H1 (cell line): Measurements from ENCODE around the gene LAS1L. TPM values are rescaled to one million over a fixed set of nuclear protein-coding genes. Genes with fewer than 3 reads are reported as not detected.

ENCODE experiments used
- CTCF ChIA-PET: fragments of 300-600 bp; sonication (Branson Sonifier 250); formaldehyde crosslinking; loops from one replicate; lab custom pipeline; 2021; ENCODE audit not compliant: partially characterized antibody; lab: Charles Lee
- POLR2A ChIA-PET: fragments of 300-600 bp; sonication (Branson Sonifier 250); formaldehyde crosslinking; loops from one replicate; lab custom pipeline; 2021; ENCODE audit warnings: inconsistent platforms; ENCODE audit not compliant: partially characterized antibody; lab: Charles Lee
- DNase-seq, 2 experiments: peaks; one replicate each; pipeline versions ENCODE4 v3.0.0 to v3.0.0-alpha.2; 2010 to 2022; ENCODE audit warnings: low spot score in 2 of 2, low read depth in 1 of 2, mixed read lengths in 1 of 2
- FAIRE-seq: peaks from 2 replicates; lab custom pipeline; 2011; peaks lifted over from hg19 to GRCh38; lab: Jason Lieb, UNC
- H2AFZ ChIP-seq: 2 replicates; pipeline ENCODE4 v1.8.1; 2012; ENCODE audit warnings: low read length, inconsistent platforms
- H2AK5ac ChIP-seq: 2 replicates; pipeline ENCODE4 v1.6.1; 2013; ENCODE audit warnings: low read depth, low read length
- H2BK120ac ChIP-seq: replicated peaks from 2 replicates; pipeline ENCODE3; 2013; ENCODE audit warnings: low read depth, low read length, inconsistent platforms
- H2BK12ac ChIP-seq: 2 replicates; pipeline ENCODE4 v1.6.1; 2013; ENCODE audit warnings: low read depth, low read length
- H2BK15ac ChIP-seq: 2 replicates; pipeline ENCODE4 v1.6.1; 2013; ENCODE audit warnings: low read length
- H2BK20ac ChIP-seq: 2 replicates; pipeline ENCODE4 v1.6.1; 2013; ENCODE audit warnings: low read length
- H2BK5ac ChIP-seq: 2 replicates; pipeline ENCODE4 v1.6.1; 2013; ENCODE audit warnings: low read depth, low read length
- H3K14ac ChIP-seq: 2 replicates; pipeline ENCODE4 v1.6.1; 2013; ENCODE audit warnings: inconsistent platforms; ENCODE audit not compliant: insufficient read length
- H3K18ac ChIP-seq: 2 replicates; pipeline ENCODE4 v1.6.1; 2013; ENCODE audit warnings: low read length; ENCODE audit errors: extremely low read depth
- H3K23ac ChIP-seq: 2 replicates; pipeline ENCODE4 v1.6.1; 2013; ENCODE audit warnings: inconsistent platforms; ENCODE audit not compliant: insufficient read length
- H3K23me2 ChIP-seq: 2 replicates; pipeline ENCODE4 v1.6.1; 2013; ENCODE audit warnings: low read depth, low read length
- H3K27ac ChIP-seq: 2 replicates; pipeline ENCODE4 v1.6.1; 2011; ENCODE audit warnings: low read depth, low read length, inconsistent platforms
- H3K27me3 ChIP-seq, 4 experiments: replicated peaks in 1 of 4; 1 replicate in 1 of 4; 2 replicates in 3 of 4; pipeline versions ENCODE4 v1.6.1 to v1.8.1; 2011 to 2013; ENCODE audit warnings: low read length in 3 of 4, mild to moderate bottlenecking in 3 of 4, inconsistent platforms in 2 of 4, mixed read lengths in 2 of 4, moderate library complexity in 1 of 4; ENCODE audit not compliant: control insufficient read depth in 3 of 4, insufficient read depth in 3 of 4; ENCODE audit errors: extremely low read depth in 1 of 4
- H3K36me3 ChIP-seq, 4 experiments: 2 replicates each; pipeline versions ENCODE4 v1.6.1 to v1.8.1; 2011 to 2013; ENCODE audit warnings: mild to moderate bottlenecking in 4 of 4, low read length in 3 of 4, moderate library complexity in 2 of 4, control low read depth in 1 of 4, inconsistent platforms in 1 of 4; ENCODE audit not compliant: insufficient read depth in 4 of 4, control insufficient read depth in 2 of 4
- H3K4ac ChIP-seq: replicated peaks from 2 replicates; pipeline ENCODE3; 2013; ENCODE audit warnings: low read length, low read depth, mixed read lengths, inconsistent platforms; ENCODE audit not compliant: insufficient read length
- H3K4me1 ChIP-seq, 4 experiments: replicated peaks in 1 of 4; 1 replicate in 1 of 4; 2 replicates in 3 of 4; pipeline versions ENCODE4 v1.6.1 to v1.8.1; 2011 to 2013; ENCODE audit warnings: low read length in 3 of 4, inconsistent platforms in 2 of 4, mixed read lengths in 1 of 4; ENCODE audit not compliant: insufficient read depth in 4 of 4, control insufficient read depth in 3 of 4
- H3K4me2 ChIP-seq, 2 experiments: 2 replicates each; pipeline versions ENCODE4 v1.6.1 to v1.8.1; 2011 to 2013; ENCODE audit warnings: low read depth in 2 of 2, low read length in 2 of 2, control low read depth in 1 of 2, inconsistent platforms in 1 of 2, mild to moderate bottlenecking in 1 of 2; ENCODE audit not compliant: insufficient read depth in 1 of 2
- H3K4me3 ChIP-seq, 4 experiments: fragments of 200-600, 300-600 bp in 1 of 4; sonication (generic), shearing (Covaris generic), sonication (Bioruptor Twin) in 1 of 4; 2 replicates each; pipeline versions ENCODE4 v1.5.1 to v1.8.1; 2011 to 2016; ENCODE audit warnings: low read length in 4 of 4, low read depth in 3 of 4, control low read depth in 2 of 4, inconsistent platforms in 2 of 4, mild to moderate bottlenecking in 2 of 4, mixed read lengths in 1 of 4, moderate library complexity in 1 of 4; ENCODE audit not compliant: insufficient read depth in 2 of 4; ENCODE audit errors: extremely low read depth in 1 of 4
- H3K56ac ChIP-seq: replicated peaks from 2 replicates; pipeline ENCODE3; 2013; ENCODE audit warnings: low read depth, mild to moderate bottlenecking, mixed read lengths, low read length, inconsistent platforms; ENCODE audit not compliant: insufficient read length
- H3K79me1 ChIP-seq: 2 replicates; pipeline ENCODE4 v1.6.1; 2013; ENCODE audit warnings: low read depth, low read length, control low read depth
- H3K79me2 ChIP-seq, 2 experiments: 2 replicates each; pipeline versions ENCODE4 v1.6.1 to v1.8.1; 2012 to 2013; ENCODE audit warnings: low read length in 2 of 2, mild to moderate bottlenecking in 2 of 2, inconsistent platforms in 1 of 2; ENCODE audit not compliant: insufficient read depth in 2 of 2, control insufficient read depth in 1 of 2
- H3K9ac ChIP-seq, 4 experiments: replicated peaks in 1 of 4; 1 replicate in 1 of 4; 2 replicates in 3 of 4; pipeline versions ENCODE4 v1.6.1 to v1.8.1; 2011 to 2013; ENCODE audit warnings: low read depth in 3 of 4, low read length in 3 of 4, control low read depth in 2 of 4, mild to moderate bottlenecking in 2 of 4, moderate library complexity in 2 of 4, inconsistent platforms in 1 of 4; ENCODE audit errors: extremely low read depth in 1 of 4
- H3K9me3 ChIP-seq, 2 experiments: 2 replicates each; pipeline versions ENCODE4 v1.6.1 to v1.8.1; 2012 to 2013; ENCODE audit warnings: mild to moderate bottlenecking in 2 of 2, moderate library complexity in 2 of 2, control low read depth in 1 of 2, inconsistent platforms in 1 of 2, low read depth in 1 of 2, low read length in 1 of 2, mixed read lengths in 1 of 2; ENCODE audit not compliant: insufficient read depth in 2 of 2
- H4K20me1 ChIP-seq, 2 experiments: replicated peaks in 1 of 2; 2 replicates each; pipeline versions ENCODE3 to v1.8.1; 2011 to 2013; ENCODE audit warnings: inconsistent platforms in 2 of 2, low read length in 2 of 2, mild to moderate bottlenecking in 1 of 2; ENCODE audit not compliant: insufficient read depth in 2 of 2, control insufficient read depth in 1 of 2
- H4K5ac ChIP-seq: 2 replicates; pipeline ENCODE4 v1.6.1; 2013; ENCODE audit warnings: low read length, low read depth, mixed read lengths, inconsistent platforms; ENCODE audit not compliant: insufficient read length
- H4K8ac ChIP-seq: 2 replicates; pipeline ENCODE4 v1.8.0; 2013; ENCODE audit warnings: mild to moderate bottlenecking, moderate library complexity, low read length, inconsistent platforms; ENCODE audit not compliant: insufficient read depth; ENCODE audit errors: extremely low read depth
- H4K91ac ChIP-seq: replicated peaks from 2 replicates; pipeline ENCODE3; 2013; ENCODE audit warnings: low read length, mixed read lengths, inconsistent platforms; ENCODE audit not compliant: insufficient read length
- CHD2 ChIP-seq: IDR thresholded peaks from 2 replicates; pipeline ENCODE4 v1.6.1; 2012; ENCODE audit warnings: low read length, improper control_type of control experiment
- EGR1 ChIP-seq: IDR thresholded peaks from 2 replicates; pipeline ENCODE4 v1.6.1; 2011; ENCODE audit warnings: low read depth, low read length, borderline replicate concordance
- EZH2 ChIP-seq: fragments of 200-600 bp; sonication (generic); IDR thresholded peaks from 2 replicates; pipeline ENCODE4 v1.7.1; 2012; ENCODE audit warnings: low read depth, mild to moderate bottlenecking, moderate library complexity, low read length, inconsistent platforms; ENCODE audit not compliant: severe bottlenecking
- KDM5A ChIP-seq: fragments of 200-600 bp; IDR thresholded peaks from 2 replicates; pipeline ENCODE4 v1.7.1; 2012; ENCODE audit warnings: mild to moderate bottlenecking, low read length, inconsistent platforms, mixed read lengths
- NANOG ChIP-seq: IDR thresholded peaks from 2 replicates; pipeline ENCODE4 v1.6.1; 2011; ENCODE audit warnings: low read length, low read depth, mild to moderate bottlenecking, inconsistent platforms; ENCODE audit not compliant: insufficient read depth, poor library complexity, severe bottlenecking
- POLR2A ChIP-seq, 2 experiments: IDR thresholded peaks; 1 replicate in 1 of 2; 2 replicates in 1 of 2; pipeline ENCODE4 v1.6.1; 2011; ENCODE audit warnings: low read depth in 2 of 2, low read length in 2 of 2, mild to moderate bottlenecking in 2 of 2; ENCODE audit errors: control extremely low read depth in 1 of 2
- RAD21 ChIP-seq, 2 experiments: IDR thresholded peaks in 1 of 2; conservative IDR thresholded peaks in 1 of 2; 2 replicates each; pipeline ENCODE4 v1.6.1; 2011; ENCODE audit warnings: low read depth in 2 of 2, low read length in 2 of 2, improper control_type of control experiment in 1 of 2, inconsistent platforms in 1 of 2, mild to moderate bottlenecking in 1 of 2, moderate library complexity in 1 of 2
- RNF2 ChIP-seq: fragments of 200-900, 300-1000 bp; sonication (generic); IDR thresholded peaks from 2 replicates; pipeline ENCODE4 v1.7.1; 2016; ENCODE audit warnings: borderline replicate concordance, low read depth, mild to moderate bottlenecking, antibody characterized with exemption, low read length; ENCODE audit not compliant: poor library complexity, severe bottlenecking; ENCODE audit errors: missing control alignments
- SIN3A ChIP-seq, 2 experiments: IDR thresholded peaks in 1 of 2; conservative IDR thresholded peaks in 1 of 2; 2 replicates each; pipeline ENCODE4 v1.6.1; 2011 to 2012; ENCODE audit warnings: low read length in 2 of 2, improper control_type of control experiment in 1 of 2, low read depth in 1 of 2, mild to moderate bottlenecking in 1 of 2
- SP4 ChIP-seq: IDR thresholded peaks from 2 replicates; pipeline ENCODE4 v1.6.1; 2012; ENCODE audit warnings: low read length, inconsistent platforms
- WGBS, 2 experiments: shearing (Covaris generic) in 1 of 2; methylation state at CpG; one replicate each; pipeline versions ENCODE4 v1.1.6 to v1.1.7; 2013 to 2015; ENCODE audit warnings: low lambda C conversion rate in 2 of 2, mixed read lengths in 2 of 2, inconsistent platforms in 1 of 2, low coverage in 1 of 2, missing lambda C conversion rate in 1 of 2; ENCODE audit not compliant: insufficient replicate concordance in 2 of 2, insufficient coverage in 1 of 2, insufficient read length in 1 of 2; ENCODE audit errors: extremely low coverage in 1 of 2, missing lambda C conversion rate in 1 of 2; 5-methylcytosine and 5-hydroxymethylcytosine counted together
- polyA plus RNA-seq, 7 experiments: library from polyadenylated mRNA; depleted of rRNA in 3 of 7; stranded (reverse) in 5 of 7; unstranded in 2 of 7; fragments of >200 nt in 5 of 7; fragments of 200-250 nt in 2 of 7; gene quantifications; 1 replicate in 5 of 7; 2 replicates in 1 of 7; 4 replicates in 1 of 7; pipeline versions ENCODE4 v1.2.1 to v1.2.3, GENCODE V29; 2011 to 2013; ENCODE audit warnings: missing spikeins in 2 of 7, mixed read lengths in 2 of 7
- total RNA-seq: library from RNA; stranded (reverse); fragmentation: NEBNext Ultra II Directional; extraction: Animal tissue kit (Norgen Biotek cat#: 25700); gene quantifications from 2 replicates; pipeline ENCODE4 v1.2.1, GENCODE V29; 2021

Gene LAS1L
- total and polyA plus RNA-seq, 2 of the 8 experiments (the other 6 are each of a cell fraction or from before 2014, with no cell fraction given): 39.5 to 65.0 TPM

DNA sequence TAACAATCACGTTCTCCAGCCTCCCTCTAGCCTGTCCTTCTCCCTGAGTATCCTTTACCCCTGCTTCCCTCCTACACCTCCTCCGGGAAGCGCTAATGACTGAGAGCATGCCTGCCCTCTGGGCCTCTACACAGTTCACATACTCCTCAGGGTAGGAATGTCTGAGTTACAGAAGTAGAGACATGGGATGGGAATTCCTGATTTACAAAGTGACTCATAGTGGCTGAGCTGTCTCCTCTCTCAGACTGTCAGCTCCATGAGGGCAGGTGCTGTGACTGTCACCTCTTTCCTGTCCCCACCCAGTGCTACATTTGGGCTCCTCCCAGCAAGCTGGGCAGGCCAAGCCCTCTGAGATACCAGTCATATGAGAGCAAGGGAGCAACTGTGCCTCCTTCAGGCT, 2.6 kb downstream of the LAS1L start:
- Histone ChIP-seq H3K4me3 (no peak overlapping the region), H3K9me3 (no peaks in the 10 kb centered on the region), H2AFZ (no peak overlapping the region), H4K5ac (no peak overlapping the region), H3K27me3 (no peaks in the 10 kb centered on the region), H3K79me1 (peaks cover 2% of the 10 kb centered on the region), H3K23me2 (peaks cover 4% of the 10 kb centered on the region; the same call in 1 of the 2 replicates), H4K91ac (no peak overlapping the region), H2AK5ac (no peak overlapping the region), H3K36me3 (peaks cover 0 to 28% (median 14%) of the 10 kb centered on the region in 4 experiments; a peak in 6 of 8 replicates), H3K79me2 (peaks cover 12 to 27% of the 10 kb centered on the region in 2 experiments), H3K9ac (no peak overlapping the region), H3K4me2 (no peak overlapping the region), H4K20me1 (peaks cover 2 to 4% of the 10 kb centered on the region in 2 experiments), H3K27ac (no peak overlapping the region), H3K18ac (no peak overlapping the region), H3K14ac (no peak overlapping the region), H2BK20ac (no peak overlapping the region), H2BK120ac (no peak overlapping the region), H4K8ac (no peak overlapping the region), H3K4me1 (peaks cover 0 to 7% (median 0%) of the 10 kb centered on the region in 4 experiments; a peak in 3 of 7 replicates), H2BK15ac (no peak overlapping the region), H3K4ac (no peak overlapping the region), H2BK5ac (no peak overlapping the region), H3K23ac (no peak overlapping the region), H2BK12ac (no peak overlapping the region), H3K56ac (no peak overlapping the region)
- DNase-seq (no peak), FAIRE-seq (no peak)
- TF ChIP-seq SIN3A (conservative IDR thresholded peaks at IDR 0.05 in 1 of 2, IDR thresholded peaks at IDR 0.05 in 1 of 2; ENCODE audit: low read depth in 1 of 2, low read length in 2 of 2): no peak
- TF ChIP-seq POLR2A (IDR thresholded peaks at IDR 0.05; ENCODE audit: control extremely low read depth in 1 of 2, low read depth in 2 of 2, low read length in 2 of 2): no peak
- TF ChIP-seq SP4: no peak
- no peak for TF ChIP-seq CHD2
- no peak for TF ChIP-seq NANOG
- no peak for TF ChIP-seq EZH2
- TF ChIP-seq KDM5A: no peak
- no peak for TF ChIP-seq EGR1
- no peak for TF ChIP-seq RNF2
- no peak for TF ChIP-seq RAD21 (IDR thresholded peaks at IDR 0.05 in 1 of 2, conservative IDR thresholded peaks at IDR 0.05 in 1 of 2; ENCODE audit: low read depth in 2 of 2, low read length in 2 of 2)
- POLR2A ChIA-PET: no interaction called here
- CTCF ChIA-PET: no interaction called here
- WGBS, 2 experiments: no CpG with 5 or more reads among the region's 3 CpGs
